WTC11 (cell line): ENCODE results near the gene ARL4D. TPM values are rescaled to one million over a fixed set of nuclear protein-coding genes. Genes with fewer than 3 reads are reported as not detected.

ENCODE experiments used
- ATAC-seq: fragments of 200-7000 bp; cut with Tn5 transposase; 2 replicates; pipeline ENCODE4 v1.10.0; 2021; ENCODE audit warnings: mild to moderate bottlenecking, moderate library complexity
- CTCF ChIA-PET: fragments of 300-600 bp; sonication (Branson Sonifier 250); formaldehyde crosslinking; loops from one replicate; lab custom pipeline; 2021; ENCODE audit warnings: antibody characterized with exemption; lab: Charles Lee
- POLR2A ChIA-PET: fragments of 350-600 bp; sonication (Branson Sonifier 250); formaldehyde crosslinking; loops from one replicate; lab custom pipeline; 2021; ENCODE audit warnings: antibody characterized with exemption; lab: Charles Lee
- DNase-seq: peaks from one replicate; pipeline ENCODE4 v3.0.0; 2021; ENCODE audit warnings: low spot score
- H3K27ac Mint-ChIP-seq: 2 replicates; pipeline ENCODE4 v1.8.0; 2021; ENCODE audit warnings: mixed read lengths
- H3K27me3 Mint-ChIP-seq: 2 replicates; pipeline ENCODE4 v1.8.0; 2021; ENCODE audit warnings: low read depth, mild to moderate bottlenecking, moderate library complexity, mixed read lengths
- H3K36me3 Mint-ChIP-seq: 2 replicates; pipeline ENCODE4 v1.8.0; 2021; ENCODE audit warnings: mixed read lengths
- H3K4me1 Mint-ChIP-seq: 2 replicates; pipeline ENCODE4 v1.8.0; 2022; ENCODE audit warnings: mixed read lengths
- H3K4me3 Mint-ChIP-seq: 2 replicates; pipeline ENCODE4 v1.8.0; 2021; ENCODE audit warnings: mild to moderate bottlenecking, moderate library complexity, mixed read lengths
- H3K9me3 Mint-ChIP-seq: 2 replicates; pipeline ENCODE4 v1.8.0; 2021; ENCODE audit warnings: mixed read lengths
- ATF3 ChIP-seq: sonication (generic); formaldehyde crosslinking; conservative IDR thresholded peaks from 2 replicates; pipeline ENCODE4 v1.8.1; 2022; ENCODE audit warnings: mild to moderate bottlenecking, missing genetic modification reagents
- CTCF ChIP-seq: fragments of 200-600 bp; IDR thresholded peaks from 2 replicates; pipeline ENCODE4 v1.8.0; 2022; ENCODE audit warnings: antibody characterized with exemption
- E2F1 ChIP-seq: sonication (generic); formaldehyde crosslinking; IDR thresholded peaks from 2 replicates; pipeline ENCODE4 v1.8.0; 2022; ENCODE audit warnings: mild to moderate bottlenecking, missing genetic modification reagents
- ERG ChIP-seq: fragments of 250-450 bp; sonication (Bioruptor Pico); IDR thresholded peaks from 2 replicates; pipeline ENCODE4 v1.8.0; 2021; ENCODE audit warnings: mild to moderate bottlenecking
- FOXJ3 ChIP-seq: sonication (generic); formaldehyde crosslinking; IDR thresholded peaks from 2 replicates; pipeline ENCODE4 v1.9.0; 2021; ENCODE audit warnings: missing genetic modification reagents, mild to moderate bottlenecking, borderline replicate concordance
- FOXK1 ChIP-seq: sonication (generic); formaldehyde crosslinking; IDR thresholded peaks from 2 replicates; pipeline ENCODE4 v1.8.0; 2022; ENCODE audit warnings: mild to moderate bottlenecking, moderate library complexity, missing genetic modification reagents
- FOXP1 ChIP-seq: sonication (generic); formaldehyde crosslinking; IDR thresholded peaks from 2 replicates; pipeline ENCODE4 v1.8.0; 2022; ENCODE audit warnings: missing genetic modification reagents, mild to moderate bottlenecking, moderate library complexity, borderline replicate concordance
- IRF2 ChIP-seq: sonication (generic); formaldehyde crosslinking; IDR thresholded peaks from 2 replicates; pipeline ENCODE4 v1.8.0; 2022; ENCODE audit warnings: low read depth, missing genetic modification reagents, borderline replicate concordance
- MYBL2 ChIP-seq: sonication (generic); formaldehyde crosslinking; IDR thresholded peaks from 2 replicates; pipeline ENCODE4 v1.8.1; 2023; ENCODE audit warnings: mild to moderate bottlenecking, moderate library complexity, missing genetic modification reagents
- RELA ChIP-seq: sonication (generic); formaldehyde crosslinking; IDR thresholded peaks from 2 replicates; pipeline ENCODE4 v1.8.1; 2022; ENCODE audit warnings: missing genetic modification reagents, mild to moderate bottlenecking, borderline replicate concordance
- SMAD3 ChIP-seq: sonication (generic); formaldehyde crosslinking; IDR thresholded peaks from 2 replicates; pipeline ENCODE4 v1.8.0; 2022; ENCODE audit warnings: missing genetic modification reagents, mild to moderate bottlenecking, borderline replicate concordance
- TEAD4 ChIP-seq: sonication (generic); formaldehyde crosslinking; IDR thresholded peaks from 2 replicates; pipeline ENCODE4 v1.8.0; 2022; ENCODE audit warnings: mild to moderate bottlenecking, missing genetic modification reagents
- ZNF121 ChIP-seq: sonication (generic); formaldehyde crosslinking; IDR thresholded peaks from 2 replicates; pipeline ENCODE4 v1.8.0; 2023; ENCODE audit warnings: missing genetic modification reagents
- ZNF138 ChIP-seq: sonication (generic); formaldehyde crosslinking; conservative IDR thresholded peaks from 2 replicates; pipeline ENCODE4 v1.8.1; 2022; ENCODE audit warnings: mild to moderate bottlenecking, moderate library complexity, missing genetic modification reagents
- ZNF317 ChIP-seq: sonication (generic); formaldehyde crosslinking; IDR thresholded peaks from 2 replicates; pipeline ENCODE4 v1.8.1; 2023; ENCODE audit warnings: low read depth, mild to moderate bottlenecking, moderate library complexity, missing genetic modification reagents, borderline replicate concordance
- ZNF396 ChIP-seq: fragments of 250-450 bp; sonication (Bioruptor Pico); IDR thresholded peaks from 2 replicates; pipeline ENCODE4 v1.8.0; 2021; ENCODE audit warnings: mild to moderate bottlenecking, moderate library complexity, borderline replicate concordance
- ZNF532 ChIP-seq: fragments of 250-450 bp; sonication (Bioruptor Pico); IDR thresholded peaks from 2 replicates; pipeline ENCODE4 v1.9.0; 2021; ENCODE audit warnings: mild to moderate bottlenecking, borderline replicate concordance
- ZNF671 ChIP-seq: fragments of 250-450 bp; sonication (Bioruptor Pico); IDR thresholded peaks from 2 replicates; pipeline ENCODE4 v1.8.0; 2021; ENCODE audit warnings: mild to moderate bottlenecking
- total RNA-seq: library from RNA; stranded (reverse); gene quantifications from 3 replicates; pipeline ENCODE4 v1.2.3, GENCODE V29; 2021
- TF ChIP-seq, protein P1 (sequence below): sonication (generic); formaldehyde crosslinking; conservative IDR thresholded peaks from 2 replicates; pipeline ENCODE4 v1.8.1; 2023; ENCODE audit warnings: mild to moderate bottlenecking, low read depth, missing genetic modification reagents, moderate library complexity
- TF ChIP-seq, protein P2 (sequence below): sonication (generic); formaldehyde crosslinking; IDR thresholded peaks from 2 replicates; pipeline ENCODE4 v1.8.0; 2023; ENCODE audit warnings: mild to moderate bottlenecking, missing genetic modification reagents

The ARL4D gene
- total RNA-seq, 1 experiment from 2014 or later, result 11.9 TPM

GRCh38 chr17:43446773-43447172 is 48.0 kb downstream of the ARL4D start:
- Mint-ChIP-seq H3K27ac (no peak overlapping the region), H3K9me3 (peaks cover 17% of the 10 kb centered on the region), H3K4me1 (peaks cover 4% of the 10 kb centered on the region), H3K36me3 (peaks cover 11% of the 10 kb centered on the region), H3K27me3 (peaks cover 6% of the 10 kb centered on the region), H3K4me3 (no peak overlapping the region)
- DNase-seq (no peak), ATAC-seq (no peak)
- ChIA-PET CTCF (interaction anchor here (0.6 to 1.0 kb wide), 3 partner anchors 19 to 44 kb away, joined by 3 read pairs; partner anchors contain the start of gene DHX8), POLR2A (no interaction called here)
- TF ChIP-seq, protein P1, sequence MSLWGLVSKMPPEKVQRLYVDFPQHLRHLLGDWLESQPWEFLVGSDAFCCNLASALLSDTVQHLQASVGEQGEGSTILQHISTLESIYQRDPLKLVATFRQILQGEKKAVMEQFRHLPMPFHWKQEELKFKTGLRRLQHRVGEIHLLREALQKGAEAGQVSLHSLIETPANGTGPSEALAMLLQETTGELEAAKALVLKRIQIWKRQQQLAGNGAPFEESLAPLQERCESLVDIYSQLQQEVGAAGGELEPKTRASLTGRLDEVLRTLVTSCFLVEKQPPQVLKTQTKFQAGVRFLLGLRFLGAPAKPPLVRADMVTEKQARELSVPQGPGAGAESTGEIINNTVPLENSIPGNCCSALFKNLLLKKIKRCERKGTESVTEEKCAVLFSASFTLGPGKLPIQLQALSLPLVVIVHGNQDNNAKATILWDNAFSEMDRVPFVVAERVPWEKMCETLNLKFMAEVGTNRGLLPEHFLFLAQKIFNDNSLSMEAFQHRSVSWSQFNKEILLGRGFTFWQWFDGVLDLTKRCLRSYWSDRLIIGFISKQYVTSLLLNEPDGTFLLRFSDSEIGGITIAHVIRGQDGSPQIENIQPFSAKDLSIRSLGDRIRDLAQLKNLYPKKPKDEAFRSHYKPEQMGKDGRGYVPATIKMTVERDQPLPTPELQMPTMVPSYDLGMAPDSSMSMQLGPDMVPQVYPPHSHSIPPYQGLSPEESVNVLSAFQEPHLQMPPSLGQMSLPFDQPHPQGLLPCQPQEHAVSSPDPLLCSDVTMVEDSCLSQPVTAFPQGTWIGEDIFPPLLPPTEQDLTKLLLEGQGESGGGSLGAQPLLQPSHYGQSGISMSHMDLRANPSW (CRISPR knock-in tag), result no peak
- TF ChIP-seq ZNF317, result no peak
- TF ChIP-seq ERG (CRISPR knock-in tag), result no peak
- no peak for TF ChIP-seq RELA (CRISPR knock-in tag)
- TF ChIP-seq CTCF, result no peak
- TF ChIP-seq, protein P2, sequence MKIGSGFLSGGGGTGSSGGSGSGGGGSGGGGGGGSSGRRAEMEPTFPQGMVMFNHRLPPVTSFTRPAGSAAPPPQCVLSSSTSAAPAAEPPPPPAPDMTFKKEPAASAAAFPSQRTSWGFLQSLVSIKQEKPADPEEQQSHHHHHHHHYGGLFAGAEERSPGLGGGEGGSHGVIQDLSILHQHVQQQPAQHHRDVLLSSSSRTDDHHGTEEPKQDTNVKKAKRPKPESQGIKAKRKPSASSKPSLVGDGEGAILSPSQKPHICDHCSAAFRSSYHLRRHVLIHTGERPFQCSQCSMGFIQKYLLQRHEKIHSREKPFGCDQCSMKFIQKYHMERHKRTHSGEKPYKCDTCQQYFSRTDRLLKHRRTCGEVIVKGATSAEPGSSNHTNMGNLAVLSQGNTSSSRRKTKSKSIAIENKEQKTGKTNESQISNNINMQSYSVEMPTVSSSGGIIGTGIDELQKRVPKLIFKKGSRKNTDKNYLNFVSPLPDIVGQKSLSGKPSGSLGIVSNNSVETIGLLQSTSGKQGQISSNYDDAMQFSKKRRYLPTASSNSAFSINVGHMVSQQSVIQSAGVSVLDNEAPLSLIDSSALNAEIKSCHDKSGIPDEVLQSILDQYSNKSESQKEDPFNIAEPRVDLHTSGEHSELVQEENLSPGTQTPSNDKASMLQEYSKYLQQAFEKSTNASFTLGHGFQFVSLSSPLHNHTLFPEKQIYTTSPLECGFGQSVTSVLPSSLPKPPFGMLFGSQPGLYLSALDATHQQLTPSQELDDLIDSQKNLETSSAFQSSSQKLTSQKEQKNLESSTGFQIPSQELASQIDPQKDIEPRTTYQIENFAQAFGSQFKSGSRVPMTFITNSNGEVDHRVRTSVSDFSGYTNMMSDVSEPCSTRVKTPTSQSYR (CRISPR knock-in tag), result no peak
- no peak for TF ChIP-seq ATF3 (CRISPR knock-in tag)
- TF ChIP-seq ZNF671 (CRISPR knock-in tag), result no peak
- no peak for TF ChIP-seq FOXK1 (CRISPR knock-in tag)
- TF ChIP-seq E2F1 (CRISPR knock-in tag), result no peak
- no peak for TF ChIP-seq ZNF396 (CRISPR knock-in tag)
- no peak for TF ChIP-seq ZNF532
- TF ChIP-seq ZNF121 (CRISPR knock-in tag), result no peak
- no peak for TF ChIP-seq MYBL2 (CRISPR knock-in tag)
- TF ChIP-seq ZNF138 (CRISPR knock-in tag), result no peak
- no peak for TF ChIP-seq TEAD4 (CRISPR knock-in tag)
- TF ChIP-seq IRF2 (CRISPR knock-in tag), result no peak
- TF ChIP-seq FOXJ3, result no peak
- TF ChIP-seq SMAD3 (CRISPR knock-in tag), result no peak
- TF ChIP-seq FOXP1 (CRISPR knock-in tag), result no peak
